GM12864 (cell line): Measurements from ENCODE around the gene ZNF462.

Experiments
- DNase-seq: peaks from one replicate; pipeline ENCODE4 v3.0.0-alpha.2; 2011; ENCODE audit warnings: low read depth
- H3K4me3 ChIP-seq: 2 replicates; pipeline ENCODE4 v1.5.1; 2011; ENCODE audit warnings: mild to moderate bottlenecking, low read depth, low read length, control low read depth
- TF ChIP-seq, protein P1 (sequence below): IDR thresholded peaks from 2 replicates; pipeline ENCODE4 v1.5.1; 2011; ENCODE audit warnings: low read depth, mild to moderate bottlenecking, moderate library complexity, low read length, control low read depth, inconsistent platforms; ENCODE audit errors: missing control alignments

The ZNF462 gene

GRCh38 chr9:106916466-106917235 lies 53.7 kb downstream of the ZNF462 start:
- DNase-seq = no peak
- TF ChIP-seq, protein P1, sequence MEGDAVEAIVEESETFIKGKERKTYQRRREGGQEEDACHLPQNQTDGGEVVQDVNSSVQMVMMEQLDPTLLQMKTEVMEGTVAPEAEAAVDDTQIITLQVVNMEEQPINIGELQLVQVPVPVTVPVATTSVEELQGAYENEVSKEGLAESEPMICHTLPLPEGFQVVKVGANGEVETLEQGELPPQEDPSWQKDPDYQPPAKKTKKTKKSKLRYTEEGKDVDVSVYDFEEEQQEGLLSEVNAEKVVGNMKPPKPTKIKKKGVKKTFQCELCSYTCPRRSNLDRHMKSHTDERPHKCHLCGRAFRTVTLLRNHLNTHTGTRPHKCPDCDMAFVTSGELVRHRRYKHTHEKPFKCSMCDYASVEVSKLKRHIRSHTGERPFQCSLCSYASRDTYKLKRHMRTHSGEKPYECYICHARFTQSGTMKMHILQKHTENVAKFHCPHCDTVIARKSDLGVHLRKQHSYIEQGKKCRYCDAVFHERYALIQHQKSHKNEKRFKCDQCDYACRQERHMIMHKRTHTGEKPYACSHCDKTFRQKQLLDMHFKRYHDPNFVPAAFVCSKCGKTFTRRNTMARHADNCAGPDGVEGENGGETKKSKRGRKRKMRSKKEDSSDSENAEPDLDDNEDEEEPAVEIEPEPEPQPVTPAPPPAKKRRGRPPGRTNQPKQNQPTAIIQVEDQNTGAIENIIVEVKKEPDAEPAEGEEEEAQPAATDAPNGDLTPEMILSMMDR = no peak
- no peak overlapping the region for H3K4me3 ChIP-seq

DNA sequence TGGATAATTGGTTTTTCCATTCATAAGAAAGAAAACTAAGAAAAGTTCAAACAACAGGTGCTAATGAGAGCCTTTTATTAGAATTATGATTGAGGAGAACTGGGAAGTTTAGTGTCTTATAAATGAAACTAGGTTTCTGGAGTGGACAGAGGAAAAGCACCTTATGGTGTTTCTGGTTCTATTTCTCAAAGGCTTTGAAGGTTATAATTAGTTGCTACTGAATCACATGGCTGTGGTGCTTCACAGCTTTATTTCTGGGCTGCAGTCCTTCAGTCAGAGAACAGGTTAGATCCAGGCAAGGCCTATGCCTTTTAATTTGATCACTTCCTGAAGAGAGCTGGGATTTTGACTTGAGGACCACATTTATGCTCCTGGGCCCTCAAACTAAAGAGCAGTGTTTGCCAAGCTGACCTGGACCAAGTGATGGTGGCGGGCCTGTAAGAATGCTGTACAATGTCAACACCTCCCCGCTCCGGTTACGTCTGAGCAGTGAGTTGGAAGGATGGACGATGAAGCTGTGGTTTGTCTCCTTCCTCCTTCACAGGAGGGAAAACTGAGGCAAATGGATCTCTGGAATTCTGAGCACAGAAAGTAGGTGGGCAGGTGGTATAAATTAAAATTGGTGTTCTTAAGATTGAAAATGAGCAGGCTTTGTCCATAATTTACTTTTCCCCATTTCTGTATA lies 56.0 kb downstream of the ZNF462 start:
- DNase-seq = no peak
- no peak overlapping the region for H3K4me3 ChIP-seq
- TF ChIP-seq, protein P1 = no peak

DNA sequence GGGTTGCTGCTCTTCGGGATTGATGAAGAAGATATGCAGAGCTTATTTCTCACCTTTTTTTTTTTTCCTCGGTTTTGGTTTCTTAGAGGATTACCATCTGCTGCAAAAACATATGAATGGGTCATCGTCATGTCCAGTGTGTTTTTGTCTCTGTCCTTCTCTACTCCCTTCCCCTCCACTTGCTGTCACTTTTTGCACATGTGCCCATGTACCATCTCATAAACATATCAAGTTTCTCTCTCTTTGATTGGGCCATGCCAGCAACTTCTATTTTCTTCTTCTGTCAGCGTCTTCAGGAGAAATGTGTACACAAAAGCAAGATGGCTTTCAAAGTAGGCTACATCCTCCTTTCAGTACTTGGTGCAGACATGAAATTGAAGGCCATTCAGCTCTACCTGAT lies 57.1 kb downstream of the ZNF462 start:
- TF ChIP-seq, protein P1 = no peak
- no peak for DNase-seq
- no peak overlapping the region for H3K4me3 ChIP-seq

GRCh38 chr9:106920701-106921283 lies 57.8 kb downstream of the ZNF462 start:
- no peak for DNase-seq
- TF ChIP-seq, protein P1 = no peak
- H3K4me3 ChIP-seq = no peak overlapping the region

DNA sequence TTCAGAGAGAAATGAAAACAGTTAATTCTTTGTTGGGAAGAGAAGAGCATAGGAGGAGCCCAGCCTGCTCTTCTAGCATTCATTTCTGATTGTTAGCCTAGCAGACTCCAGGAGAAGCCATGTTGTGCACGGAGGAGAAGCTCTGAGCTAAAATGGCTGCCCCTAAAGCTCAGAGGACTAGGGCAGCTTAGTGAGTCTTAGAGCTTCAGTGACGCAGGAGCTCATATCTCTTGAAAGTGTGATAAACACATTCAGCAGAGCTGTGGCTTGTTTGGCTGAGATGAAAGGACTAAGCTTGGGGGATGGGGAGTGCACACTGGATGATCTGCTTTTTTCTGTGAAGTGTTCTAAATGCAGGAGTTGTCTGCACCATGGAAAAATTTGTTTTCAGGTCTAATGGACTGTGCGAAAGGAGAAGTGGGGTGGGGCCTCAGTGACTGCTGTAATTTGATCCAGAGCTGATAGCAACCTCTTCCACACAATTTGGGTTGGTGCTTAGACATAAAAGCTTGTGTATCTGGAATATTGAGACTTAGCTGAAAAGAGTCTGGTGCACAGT lies 58.5 kb downstream of the ZNF462 start:
- TF ChIP-seq, protein P1 = no peak
- no peak for DNase-seq
- no peak overlapping the region for H3K4me3 ChIP-seq

GRCh38 chr9:106922026-106922425 lies 59.1 kb downstream of the ZNF462 start:
- TF ChIP-seq, protein P1 = no peak
- H3K4me3 ChIP-seq = no peak overlapping the region
- DNase-seq = no peak
